Erythroblast (primary cell): ENCODE results near the gene MAML2.

Source experiments
- GATA1 ChIP-seq: IDR thresholded peaks from 2 replicates; pipeline ENCODE4 v1.6.1; 2011; ENCODE audit warnings: low read depth, mild to moderate bottlenecking, control low read depth, low read length, moderate library complexity
- POLR2A ChIP-seq: IDR thresholded peaks from 2 replicates; pipeline ENCODE4 v1.6.1; 2011; ENCODE audit warnings: mild to moderate bottlenecking, low read length

DNA sequence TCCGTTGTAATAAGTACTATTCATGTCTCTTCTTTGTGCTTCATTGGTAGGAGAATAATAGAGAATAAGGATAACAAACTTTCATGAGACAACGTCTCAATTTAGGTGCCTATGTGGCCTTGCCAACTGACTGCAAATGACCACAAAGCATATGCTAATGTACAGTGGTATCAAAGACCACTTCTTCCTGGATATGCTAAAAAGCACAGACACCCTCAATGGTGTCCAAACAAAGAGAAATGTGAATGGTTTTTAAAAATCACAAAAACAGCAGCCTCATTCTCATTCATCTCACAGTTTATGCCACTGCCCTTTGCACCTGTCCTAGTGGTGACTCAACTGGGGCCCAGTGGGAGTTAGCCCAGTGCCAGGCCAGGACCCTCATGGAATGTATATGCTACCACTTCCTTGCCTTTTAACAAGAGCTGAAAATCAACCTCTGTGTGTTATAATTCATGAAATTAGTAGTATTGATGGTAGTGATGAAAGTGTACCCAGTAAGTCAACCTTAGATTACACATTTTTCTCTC is 353.9 kb downstream of the MAML2 start:
- no peak for TF ChIP-seq POLR2A
- no peak for TF ChIP-seq GATA1
